ENCODE data around the gene CIDEA. TPM values are rescaled to one million over a fixed set of nuclear protein-coding genes. Genes with fewer than 3 reads are reported as not detected.

The CIDEA gene
- polyA plus RNA-seq, 3 donors, result not detected

DNA sequence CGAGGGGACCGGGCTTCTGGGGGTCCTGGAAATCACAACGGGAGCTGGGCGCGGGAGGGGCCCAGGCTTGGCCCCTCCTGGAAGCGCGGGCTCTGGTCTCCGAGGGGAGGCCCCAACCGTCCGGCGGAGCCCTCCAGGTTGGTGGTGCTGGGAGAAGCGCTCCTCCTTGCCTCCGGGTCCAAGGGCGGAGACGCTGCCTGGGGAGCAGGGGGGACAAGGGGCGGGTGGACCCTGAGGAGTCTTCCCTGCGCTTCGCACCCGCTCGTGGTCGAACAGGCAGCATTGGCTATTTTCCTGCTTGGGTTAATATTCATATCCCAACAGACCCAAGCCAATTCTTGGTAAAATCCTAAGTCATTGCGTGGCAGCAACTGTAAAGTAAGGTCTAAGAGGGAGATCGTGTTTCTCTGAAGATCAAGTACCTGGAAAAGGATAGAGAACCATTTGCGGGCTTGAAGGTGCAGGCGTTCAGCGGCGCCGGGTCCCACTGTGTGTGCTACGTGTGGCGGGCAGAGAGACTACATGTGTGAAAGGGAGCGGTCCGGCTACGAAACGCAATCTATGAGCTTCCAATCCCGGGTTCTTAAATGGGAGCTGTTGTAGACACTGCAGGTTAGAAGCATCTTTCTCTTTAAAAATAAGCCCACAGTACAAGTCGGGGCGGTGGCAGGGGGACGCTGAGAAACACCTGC, 805 bp downstream of the CIDEA start:
- H3K36me3 Mint-ChIP-seq, result no peaks in the 10 kb centered on the region
- Histone ChIP-seq H3K9me3 (replicated peaks in 1 of 2; ENCODE audit: control insufficient read depth in 1 of 2, insufficient read depth in 1 of 2, low read length in 2 of 2) (no peaks in the 10 kb centered on the region), H2AFZ (ENCODE audit: insufficient read depth, low read depth, low read length, poor library complexity, severe bottlenecking) (no peak overlapping the region), H3K36me3 (replicated peaks in 1 of 2; ENCODE audit: control insufficient read depth in 1 of 2, insufficient read depth in 2 of 2, low read length in 2 of 2) (no peaks in the 10 kb centered on the region), H3K4me3 (replicated peaks in 1 of 3; ENCODE audit: low read depth in 2 of 3, low read length in 3 of 3) (no peak overlapping the region), H3K9ac (ENCODE audit: insufficient read depth, low read length, poor library complexity, severe bottlenecking) (no peak overlapping the region), H3K4me1 (ENCODE audit: control insufficient read depth in 1 of 2, insufficient read depth in 2 of 2, low read length in 2 of 2) (no peaks in the 10 kb centered on the region), H4K20me1 (ENCODE audit: insufficient read depth, low read length) (no peaks in the 10 kb centered on the region), H3K27me3 (ENCODE audit: control insufficient read depth in 2 of 2, insufficient read depth in 2 of 2, low read length in 2 of 2) (peaks cover 16 to 52% of the 10 kb centered on the region in 2 donors), H3K4me2 (replicated peaks; ENCODE audit: extremely low read depth, low read length, poor library complexity, severe bottlenecking) (no peak overlapping the region), H3K27ac (ENCODE audit: low read depth in 1 of 2, low read length in 2 of 2) (no peak overlapping the region), H3K79me2 (ENCODE audit: insufficient read depth, low read length) (no peaks in the 10 kb centered on the region)
- DNase-seq, result no peak
- H3K27ac Mint-ChIP-seq, result no peak overlapping the region
- peak overlapping the region in 1 of 2 donors; percentile 77 for H3K4me3 Mint-ChIP-seq
- TF ChIP-seq, protein P1, sequence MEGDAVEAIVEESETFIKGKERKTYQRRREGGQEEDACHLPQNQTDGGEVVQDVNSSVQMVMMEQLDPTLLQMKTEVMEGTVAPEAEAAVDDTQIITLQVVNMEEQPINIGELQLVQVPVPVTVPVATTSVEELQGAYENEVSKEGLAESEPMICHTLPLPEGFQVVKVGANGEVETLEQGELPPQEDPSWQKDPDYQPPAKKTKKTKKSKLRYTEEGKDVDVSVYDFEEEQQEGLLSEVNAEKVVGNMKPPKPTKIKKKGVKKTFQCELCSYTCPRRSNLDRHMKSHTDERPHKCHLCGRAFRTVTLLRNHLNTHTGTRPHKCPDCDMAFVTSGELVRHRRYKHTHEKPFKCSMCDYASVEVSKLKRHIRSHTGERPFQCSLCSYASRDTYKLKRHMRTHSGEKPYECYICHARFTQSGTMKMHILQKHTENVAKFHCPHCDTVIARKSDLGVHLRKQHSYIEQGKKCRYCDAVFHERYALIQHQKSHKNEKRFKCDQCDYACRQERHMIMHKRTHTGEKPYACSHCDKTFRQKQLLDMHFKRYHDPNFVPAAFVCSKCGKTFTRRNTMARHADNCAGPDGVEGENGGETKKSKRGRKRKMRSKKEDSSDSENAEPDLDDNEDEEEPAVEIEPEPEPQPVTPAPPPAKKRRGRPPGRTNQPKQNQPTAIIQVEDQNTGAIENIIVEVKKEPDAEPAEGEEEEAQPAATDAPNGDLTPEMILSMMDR (IDR thresholded peaks at IDR 0.05), result no peak
- peaks cover 10% of the 10 kb centered on the region for H3K4me1 Mint-ChIP-seq
- intact Hi-C loops (cut with micrococcal nuclease), result no loop called here
- WGBS (ENCODE audit: insufficient coverage), result 59% methylated on average over 17 of the region's 38 CpGs
- H3K9me3 Mint-ChIP-seq, result peaks cover 0 to 5% (median 0%) of the 10 kb centered on the region in 7 donors
- H3K27me3 Mint-ChIP-seq (ENCODE audit: low read depth in 3 of 3), result peaks cover 47 to 66% (median 56%) of the 10 kb centered on the region in 3 donors

DNA sequence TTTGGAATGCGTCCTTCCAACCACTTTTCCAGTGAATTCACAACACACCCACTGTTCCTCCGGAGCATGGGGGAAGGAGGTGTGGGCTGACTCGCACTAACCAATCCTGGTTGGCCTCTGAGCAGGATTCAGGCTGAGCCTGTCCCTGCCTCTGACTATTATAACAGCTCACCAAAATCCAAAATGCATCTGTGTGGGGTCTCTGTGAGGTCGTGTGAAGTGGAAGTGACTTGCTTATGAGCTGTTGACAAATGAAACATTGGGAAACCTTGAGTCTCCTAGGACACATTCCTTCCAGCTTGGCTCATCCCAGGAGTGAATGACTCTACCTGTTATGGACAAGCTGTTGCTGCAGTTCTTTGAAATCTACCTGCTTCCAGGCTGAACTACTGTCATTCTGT, 1.5 kb downstream of the CIDEA start:
- Mint-ChIP-seq H3K9me3 (peaks cover 0 to 5% (median 0%) of the 10 kb centered on the region in 7 donors), H3K27ac (no peak overlapping the region), H3K4me3 (no peak overlapping the region), H3K4me1 (peaks cover 10% of the 10 kb centered on the region), H3K36me3 (no peaks in the 10 kb centered on the region), H3K27me3 (ENCODE audit: low read depth in 3 of 3) (peaks cover 45 to 64% (median 56%) of the 10 kb centered on the region in 3 donors)
- H2AFZ ChIP-seq (ENCODE audit: insufficient read depth, low read depth, low read length, poor library complexity, severe bottlenecking), result no peak overlapping the region
- H3K27ac ChIP-seq (ENCODE audit: low read depth in 1 of 2, low read length in 2 of 2), result no peak overlapping the region
- no peak overlapping the region for H3K9ac ChIP-seq (ENCODE audit: insufficient read depth, low read length, poor library complexity, severe bottlenecking)
- no CpG with 5 or more reads among the region's 4 CpGs for WGBS (ENCODE audit: insufficient coverage)
- intact Hi-C loops (cut with micrococcal nuclease), result no loop called here
- H3K9me3 ChIP-seq (replicated peaks in 1 of 2; ENCODE audit: control insufficient read depth in 1 of 2, insufficient read depth in 1 of 2, low read length in 2 of 2), result no peaks in the 10 kb centered on the region
- H3K27me3 ChIP-seq (ENCODE audit: control insufficient read depth in 2 of 2, insufficient read depth in 2 of 2, low read length in 2 of 2), result peaks cover 16 to 52% of the 10 kb centered on the region in 2 donors
- H3K79me2 ChIP-seq (ENCODE audit: insufficient read depth, low read length), result no peaks in the 10 kb centered on the region
- no peaks in the 10 kb centered on the region for H3K36me3 ChIP-seq (replicated peaks in 1 of 2; ENCODE audit: control insufficient read depth in 1 of 2, insufficient read depth in 2 of 2, low read length in 2 of 2)
- H3K4me3 ChIP-seq (replicated peaks in 1 of 3; ENCODE audit: low read depth in 2 of 3, low read length in 3 of 3), result no peak overlapping the region
- H3K4me2 ChIP-seq (replicated peaks; ENCODE audit: extremely low read depth, low read length, poor library complexity, severe bottlenecking), result no peak overlapping the region
- no peaks in the 10 kb centered on the region for H3K4me1 ChIP-seq (ENCODE audit: control insufficient read depth in 1 of 2, insufficient read depth in 2 of 2, low read length in 2 of 2)
- TF ChIP-seq, protein P1 (IDR thresholded peaks at IDR 0.05), result no peak
- DNase-seq, result no peak
- no peaks in the 10 kb centered on the region for H4K20me1 ChIP-seq (ENCODE audit: insufficient read depth, low read length)

Measured in CD14-positive monocyte (primary cell).